Breast epithelium (tissue), 3 donors: Measurements from ENCODE around the gene IST1.

Experiments
- POLR2A ChIP-seq: fragments of 450-650 bp; IDR thresholded peaks from one replicate; pipeline ENCODE4 v1.6.1; 2016; ENCODE audit warnings: antibody characterized with exemption, mild to moderate bottlenecking, moderate library complexity
- POLR2AphosphoS5 ChIP-seq, 3 donors: sonication (generic); formaldehyde crosslinking; IDR thresholded peaks; one replicate each; pipeline ENCODE4 v1.6.1; 2017; ENCODE audit warnings: antibody characterized with exemption in 3 of 3
- TF ChIP-seq, protein P1 (sequence below), 3 donors: fragments of 450-650 bp; IDR thresholded peaks; one replicate each; pipeline ENCODE4 v1.5.1; 2016 to 2017; ENCODE audit warnings: antibody characterized with exemption in 3 of 3, mild to moderate bottlenecking in 3 of 3, moderate library complexity in 3 of 3

DNA sequence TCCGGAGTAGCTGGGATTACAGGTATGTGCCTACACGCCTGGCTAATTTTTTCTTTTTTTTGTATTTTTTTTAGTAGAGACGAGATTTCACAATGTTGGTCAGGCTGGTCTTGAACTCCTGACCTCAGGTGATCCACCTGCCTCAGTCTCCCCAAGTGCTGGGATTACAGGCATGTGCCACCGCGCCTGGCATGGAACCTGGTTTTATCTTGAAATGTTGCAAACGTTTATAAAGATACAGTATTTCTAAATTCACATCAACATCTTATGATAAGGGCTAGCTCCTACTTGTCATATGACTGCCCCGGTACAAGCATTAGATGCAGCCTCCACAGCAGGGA lies 1.5 kb upstream of the IST1 start:
- TF ChIP-seq, protein P1, sequence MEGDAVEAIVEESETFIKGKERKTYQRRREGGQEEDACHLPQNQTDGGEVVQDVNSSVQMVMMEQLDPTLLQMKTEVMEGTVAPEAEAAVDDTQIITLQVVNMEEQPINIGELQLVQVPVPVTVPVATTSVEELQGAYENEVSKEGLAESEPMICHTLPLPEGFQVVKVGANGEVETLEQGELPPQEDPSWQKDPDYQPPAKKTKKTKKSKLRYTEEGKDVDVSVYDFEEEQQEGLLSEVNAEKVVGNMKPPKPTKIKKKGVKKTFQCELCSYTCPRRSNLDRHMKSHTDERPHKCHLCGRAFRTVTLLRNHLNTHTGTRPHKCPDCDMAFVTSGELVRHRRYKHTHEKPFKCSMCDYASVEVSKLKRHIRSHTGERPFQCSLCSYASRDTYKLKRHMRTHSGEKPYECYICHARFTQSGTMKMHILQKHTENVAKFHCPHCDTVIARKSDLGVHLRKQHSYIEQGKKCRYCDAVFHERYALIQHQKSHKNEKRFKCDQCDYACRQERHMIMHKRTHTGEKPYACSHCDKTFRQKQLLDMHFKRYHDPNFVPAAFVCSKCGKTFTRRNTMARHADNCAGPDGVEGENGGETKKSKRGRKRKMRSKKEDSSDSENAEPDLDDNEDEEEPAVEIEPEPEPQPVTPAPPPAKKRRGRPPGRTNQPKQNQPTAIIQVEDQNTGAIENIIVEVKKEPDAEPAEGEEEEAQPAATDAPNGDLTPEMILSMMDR (IDR thresholded peaks at IDR 0.05): no peak
- no peak for TF ChIP-seq POLR2AphosphoS5 (IDR thresholded peaks at IDR 0.05)
- no peak for TF ChIP-seq POLR2A
